SK-N-SH (cell line): ENCODE measurements around the gene IL17RA.

Experiments used
- CTCF ChIP-seq: fragments of 200-600 bp; sonication (generic); IDR thresholded peaks from 2 replicates; pipeline ENCODE4 v1.6.1; 2017; ENCODE audit warnings: antibody characterized with exemption, mild to moderate bottlenecking, moderate library complexity
- FOXM1 ChIP-seq: IDR thresholded peaks from 2 replicates; pipeline ENCODE4 v1.4.0; 2012; ENCODE audit warnings: low read depth, mild to moderate bottlenecking
- GABPA ChIP-seq: IDR thresholded peaks from 2 replicates; pipeline ENCODE4 v1.4.0; 2012; ENCODE audit warnings: low read depth, mild to moderate bottlenecking
- JUND ChIP-seq: IDR thresholded peaks from 2 replicates; pipeline ENCODE4 v1.4.0; 2012
- MAX ChIP-seq: IDR thresholded peaks from 2 replicates; pipeline ENCODE4 v1.4.0; 2012; ENCODE audit warnings: low read depth
- POLR2AphosphoS5 ChIP-seq: IDR thresholded peaks from 2 replicates; pipeline ENCODE4 v1.6.1; 2012; ENCODE audit warnings: low read depth, low read length
- RAD21 ChIP-seq: IDR thresholded peaks from 2 replicates; pipeline ENCODE4 v1.6.1; 2012; ENCODE audit warnings: mild to moderate bottlenecking, low read length
- RCOR1 ChIP-seq: fragments of 150-350 bp; IDR thresholded peaks from 2 replicates; pipeline ENCODE4 v1.6.1; 2017; ENCODE audit warnings: antibody characterized with exemption, low read length
- REST ChIP-seq: IDR thresholded peaks from 2 replicates; pipeline ENCODE4 v1.6.1; 2012; ENCODE audit warnings: mild to moderate bottlenecking, low read depth, low read length, moderate library complexity
- RFX5 ChIP-seq: IDR thresholded peaks from 2 replicates; pipeline ENCODE4 v1.6.1; 2012; ENCODE audit warnings: mild to moderate bottlenecking, improper control_type of control experiment, low read length
- YY1 ChIP-seq: IDR thresholded peaks from 2 replicates; pipeline ENCODE4 v1.4.0; 2012; ENCODE audit warnings: low read depth, mild to moderate bottlenecking

- TF ChIP-seq CTCF, result no peak
- TF ChIP-seq RFX5, result no peak
- no peak for TF ChIP-seq POLR2AphosphoS5
- no peak for TF ChIP-seq RAD21
- TF ChIP-seq REST, result no peak
- TF ChIP-seq RCOR1, result no peak
- no peak for TF ChIP-seq MAX
- TF ChIP-seq JUND, result no peak
- no peak for TF ChIP-seq YY1
- no peak for TF ChIP-seq FOXM1
- no peak for TF ChIP-seq GABPA
Measured at GRCh38 chr22:17140022-17140421, 55.2 kb downstream of the IL17RA start.
